HG03439 (cell line): ENCODE measurements around the gene FMNL2.
A peak's percentile ranks its signal among the peaks of the same experiment; 100 is the strongest.
"Not testable (repeated sequence)": the region's sequence is repeated elsewhere in the genome, so short reads cannot be mapped to it uniquely, and the experiment has no call there.

Experiments
- ATAC-seq: cut with Tn5 transposase; IDR thresholded peaks from one replicate; pipeline ENCODE4 v1.9.1; 2021; ENCODE audit warnings: mild to moderate bottlenecking, moderate library complexity; ENCODE audit not compliant: unreplicated experiment

FMNL2 gene

DNA sequence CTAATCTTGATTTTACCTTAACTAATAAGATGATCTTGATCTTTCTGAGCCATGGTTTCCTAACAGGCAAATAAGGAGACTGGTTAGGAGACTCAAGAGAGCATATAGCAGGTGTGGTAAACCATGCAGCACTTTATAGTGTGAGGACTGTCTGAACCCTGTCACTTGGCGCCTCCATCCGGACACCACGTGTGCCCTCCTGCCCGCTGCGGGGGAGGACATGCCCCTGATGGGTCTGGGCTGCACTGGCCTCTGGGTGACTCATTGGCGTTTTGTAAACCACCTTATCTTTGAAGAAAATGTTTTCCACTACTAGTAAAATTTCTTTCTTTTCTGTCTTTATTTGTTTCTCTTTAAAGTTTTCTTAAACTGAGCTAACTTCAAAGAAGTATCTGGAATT is 131.1 kb downstream of the FMNL2 start:
- ATAC-seq: peak; percentile 53

- peak; percentile 85 for ATAC-seq
These were observed 132.2 kb downstream of the FMNL2 start for GRCh38 chr2:152466980-152467676.

DNA sequence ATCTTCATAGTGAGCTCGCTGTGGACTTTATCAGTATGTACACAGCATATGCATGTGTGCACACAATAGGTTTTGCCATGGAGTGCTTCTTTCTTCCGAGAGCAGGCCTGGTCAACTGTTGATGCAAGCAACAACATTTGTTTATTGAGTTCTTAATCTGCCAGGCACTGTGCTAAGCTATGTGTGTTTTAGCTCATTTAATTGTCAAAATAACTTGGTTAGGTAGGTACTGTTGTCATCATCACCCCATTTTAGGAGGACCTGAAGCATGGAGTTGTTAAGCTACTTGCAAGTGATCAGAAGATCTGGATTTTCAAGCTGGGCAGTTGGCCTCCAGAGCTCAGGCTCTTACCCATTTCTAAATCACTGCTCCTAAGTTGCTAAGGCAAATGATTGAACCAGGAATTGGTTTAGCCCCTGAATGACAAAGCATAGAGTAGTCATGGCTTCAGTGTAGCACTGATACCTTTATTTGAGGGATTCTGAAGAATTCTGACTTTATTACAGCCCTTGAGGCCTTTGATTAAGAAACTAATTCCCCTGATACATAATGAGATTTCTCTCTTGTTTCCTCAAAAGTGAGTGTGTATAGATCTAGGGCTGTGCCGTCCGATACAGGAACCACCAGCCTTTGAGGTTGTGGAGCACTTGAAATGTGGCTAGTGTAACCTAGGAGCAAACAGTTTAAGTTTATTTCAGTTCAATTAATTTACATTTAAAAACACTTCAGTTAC is 132.9 kb downstream of the FMNL2 start:
- ATAC-seq: no peak

- no peak for ATAC-seq
These were observed 134.1 kb downstream of the FMNL2 start for GRCh38 chr2:152468899-152469692.

- ATAC-seq: no peak
These were observed 136.2 kb downstream of the FMNL2 start for GRCh38 chr2:152470861-152471854.

DNA sequence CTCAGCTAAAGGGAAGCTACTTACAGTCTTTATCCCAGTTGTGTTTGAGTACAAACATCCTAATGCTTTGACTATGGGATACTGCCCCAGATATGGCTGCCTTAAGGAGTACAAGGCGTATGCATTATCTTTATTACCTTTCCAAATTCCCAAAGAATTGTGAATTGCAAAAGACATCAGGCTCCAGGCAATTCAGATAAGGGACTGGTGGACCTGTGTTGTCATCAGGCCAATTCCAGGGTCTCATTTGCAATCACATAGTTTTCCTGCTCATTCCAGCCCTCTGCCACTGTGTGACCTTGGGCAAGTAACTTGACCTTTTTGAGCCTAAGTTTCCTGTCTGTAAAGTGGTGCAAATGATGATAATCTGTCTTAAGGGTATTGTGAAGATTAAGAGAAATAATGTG is 137.5 kb downstream of the FMNL2 start:
- ATAC-seq: no peak

GRCh38 chr2:152473151-152473857 is 138.3 kb downstream of the FMNL2 start:
- ATAC-seq: no peak

DNA sequence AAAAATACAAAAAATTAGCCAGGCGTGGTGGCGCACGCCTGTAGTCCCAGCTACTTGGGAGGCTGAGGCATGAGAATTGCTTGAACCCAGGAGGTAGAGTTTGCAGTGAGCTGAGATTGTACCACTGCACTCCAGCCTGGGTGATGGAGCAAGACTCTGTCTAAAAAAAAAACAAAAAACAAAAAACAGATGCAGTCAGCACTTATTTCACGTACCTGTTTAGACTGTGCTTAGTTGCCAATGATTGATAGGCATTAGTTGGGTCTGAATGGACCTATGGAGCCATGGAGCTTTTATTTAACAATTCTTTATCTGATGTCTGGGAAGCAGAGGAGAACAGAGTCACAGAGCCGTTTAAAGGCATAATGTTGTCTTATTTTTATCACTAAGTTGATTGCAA is 139.5 kb downstream of the FMNL2 start:
- not testable (repeated sequence) for ATAC-seq

- ATAC-seq: no peak
These were observed 141.0 kb downstream of the FMNL2 start for GRCh38 chr2:152475982-152476381.

GRCh38 chr2:152477347-152478092 is 142.5 kb downstream of the FMNL2 start:
- ATAC-seq: no peak

GRCh38 chr2:152479282-152479681 is 144.3 kb downstream of the FMNL2 start:
- no peak for ATAC-seq

DNA sequence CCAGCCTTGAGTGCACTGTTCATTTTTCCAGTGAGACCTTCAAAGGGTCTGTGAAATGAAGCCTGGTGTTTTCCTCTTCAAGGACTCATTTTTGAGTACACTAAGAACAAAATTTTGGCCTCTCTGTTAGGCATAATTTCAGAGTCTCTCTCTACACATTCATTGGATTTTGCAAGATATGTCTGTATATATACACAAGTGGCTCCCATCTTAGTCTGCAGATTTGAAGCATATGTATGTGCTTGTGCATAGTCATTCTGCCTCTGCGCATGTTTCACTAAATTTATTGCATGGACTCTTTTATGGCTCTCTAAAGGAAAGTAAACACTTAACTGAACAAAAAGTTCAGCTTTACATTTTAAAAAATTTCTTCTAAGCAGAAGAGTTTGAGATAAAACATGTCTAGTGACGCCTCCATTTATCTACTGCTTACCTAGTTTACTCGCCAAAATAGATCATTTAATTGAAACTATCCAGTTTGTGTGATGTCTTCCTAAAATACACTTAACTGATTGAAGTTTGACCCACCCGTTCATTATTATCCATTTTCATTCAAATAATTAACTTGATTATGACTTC is 145.9 kb downstream of the FMNL2 start:
- ATAC-seq: no peak

- ATAC-seq: no peak
These were observed 147.1 kb downstream of the FMNL2 start for GRCh38 chr2:152481881-152482583.

- no peak for ATAC-seq
These were observed 148.5 kb downstream of the FMNL2 start for GRCh38 chr2:152483276-152484063.

- ATAC-seq: no peak
These were observed 151.2 kb downstream of the FMNL2 start for GRCh38 chr2:152485954-152486736.

DNA sequence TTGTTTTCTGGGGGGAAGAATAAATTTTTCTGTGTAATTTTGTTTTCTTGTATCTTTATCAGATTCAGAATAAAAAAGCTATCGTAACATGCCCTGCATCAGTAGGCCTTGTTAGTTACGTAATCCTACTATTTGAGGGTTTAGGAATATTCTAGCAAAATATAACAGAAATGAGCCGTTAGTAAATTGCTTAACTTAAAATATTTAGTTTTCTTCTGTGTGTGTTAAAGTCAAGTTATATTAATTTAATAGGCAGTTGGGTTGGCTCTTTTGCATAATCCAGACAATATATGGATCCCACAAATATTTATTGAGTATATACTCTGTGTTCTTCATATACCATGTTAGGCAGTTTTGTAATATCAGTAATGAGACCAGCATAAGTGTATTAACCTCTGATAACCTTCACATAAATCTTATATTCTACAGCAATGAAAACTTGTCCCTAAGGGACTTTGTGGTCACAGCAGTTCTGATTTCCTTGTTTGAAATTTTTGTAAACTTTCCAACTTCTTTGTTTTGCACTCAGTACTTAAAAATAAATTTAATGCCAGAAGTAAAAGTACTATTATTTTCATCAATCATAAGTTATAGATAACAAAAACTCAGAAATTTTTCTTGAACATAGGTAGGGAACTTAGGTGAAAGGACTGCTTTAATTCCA is 151.9 kb downstream of the FMNL2 start:
- ATAC-seq: no peak
